HG03025 (cell line): ENCODE results near the gene FAM135A.
"Not testable (repeated sequence)": the region's sequence is repeated elsewhere in the genome, so short reads cannot be mapped to it uniquely, and the experiment has no call there.

Experiments used
- ATAC-seq: cut with Tn5 transposase; IDR thresholded peaks from one replicate; pipeline ENCODE4 v1.9.1; 2021; ENCODE audit warnings: mild to moderate bottlenecking, moderate library complexity; ENCODE audit not compliant: unreplicated experiment, low FRiP score

Gene FAM135A

DNA sequence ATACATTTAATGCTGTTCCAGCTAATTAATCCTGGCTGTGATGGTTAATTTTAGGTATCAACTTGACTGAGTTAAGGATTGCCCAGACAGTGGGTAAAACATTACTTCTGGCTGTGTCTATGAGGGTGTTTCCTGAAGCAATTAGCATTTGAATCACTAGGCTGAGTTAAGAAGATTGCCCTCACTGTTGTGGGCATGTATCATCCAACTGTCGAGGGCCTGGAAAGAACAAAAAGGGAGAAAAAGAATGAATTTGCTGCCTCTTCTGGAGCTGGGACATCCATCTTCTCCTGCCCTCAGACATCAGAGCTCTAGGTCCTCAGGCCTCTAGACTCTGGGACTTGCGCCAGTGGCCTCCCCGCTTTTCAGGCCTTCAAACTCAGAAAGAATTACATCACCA is 187.7 kb downstream of the FAM135A start:
- no peak for ATAC-seq

DNA sequence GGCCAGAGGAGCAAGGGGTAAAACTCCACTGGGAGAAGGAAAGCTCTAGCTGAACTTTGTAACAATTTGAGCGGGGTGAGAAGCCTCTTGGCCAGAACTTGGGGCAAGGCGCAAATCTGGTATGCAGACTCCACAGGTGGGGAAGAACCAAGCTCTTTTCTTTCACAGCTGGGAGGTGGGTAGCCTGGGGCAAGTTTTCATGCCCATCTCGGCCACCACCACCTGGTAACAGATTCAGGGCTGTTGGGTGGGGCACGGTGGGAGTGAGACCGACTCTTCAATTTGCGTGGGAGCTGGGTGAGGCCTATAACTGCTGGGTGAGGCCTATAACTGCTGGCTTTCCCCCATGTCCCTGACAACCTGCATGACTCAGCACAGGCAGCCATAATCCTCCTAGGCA is 190.9 kb downstream of the FAM135A start:
- no peak for ATAC-seq

DNA sequence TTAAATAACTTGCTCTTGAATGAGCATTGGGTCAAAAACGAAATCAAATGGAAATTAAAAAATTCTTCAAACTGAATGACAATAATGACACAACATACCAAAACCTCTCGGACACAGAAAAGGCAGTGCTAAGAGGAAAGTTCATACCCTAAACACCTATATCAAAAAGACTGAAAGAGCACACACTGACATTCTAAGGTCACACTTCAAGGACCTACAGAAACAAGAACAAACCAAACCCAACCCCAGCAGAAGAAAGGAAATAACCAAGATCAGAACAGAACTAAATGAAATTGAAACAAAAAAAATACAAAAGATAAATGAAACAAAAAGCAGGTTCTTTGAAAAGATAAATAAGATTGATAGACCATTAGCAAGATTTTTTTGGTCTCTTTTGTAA is 194.1 kb downstream of the FAM135A start:
- ATAC-seq: not testable (repeated sequence)

DNA sequence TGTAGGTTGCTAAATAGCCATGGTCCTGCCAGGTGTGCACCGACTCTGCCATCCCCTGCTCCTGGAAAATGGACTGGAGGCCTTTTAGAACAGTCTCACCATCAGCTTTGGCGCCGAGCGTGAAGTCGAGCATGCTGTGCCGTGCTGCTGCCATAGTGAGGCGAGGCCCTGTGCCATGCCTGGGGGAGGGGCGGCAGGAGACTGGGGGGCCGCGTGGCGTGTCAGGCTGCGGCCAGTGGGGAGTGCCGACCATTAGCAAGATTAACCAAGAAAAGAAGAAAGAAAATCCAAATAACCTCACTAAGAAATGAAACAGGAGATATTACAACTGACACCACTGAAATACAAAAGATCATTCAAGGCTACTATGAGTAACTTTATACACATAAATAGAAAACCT is 195.9 kb downstream of the FAM135A start:
- ATAC-seq: not testable (repeated sequence)
